ENCODE data around the gene SUMF2.
"Not testable (repeated sequence)": the region's sequence is repeated elsewhere in the genome, so short reads cannot be mapped to it uniquely, and the experiment has no call there.

SUMF2 gene

DNA sequence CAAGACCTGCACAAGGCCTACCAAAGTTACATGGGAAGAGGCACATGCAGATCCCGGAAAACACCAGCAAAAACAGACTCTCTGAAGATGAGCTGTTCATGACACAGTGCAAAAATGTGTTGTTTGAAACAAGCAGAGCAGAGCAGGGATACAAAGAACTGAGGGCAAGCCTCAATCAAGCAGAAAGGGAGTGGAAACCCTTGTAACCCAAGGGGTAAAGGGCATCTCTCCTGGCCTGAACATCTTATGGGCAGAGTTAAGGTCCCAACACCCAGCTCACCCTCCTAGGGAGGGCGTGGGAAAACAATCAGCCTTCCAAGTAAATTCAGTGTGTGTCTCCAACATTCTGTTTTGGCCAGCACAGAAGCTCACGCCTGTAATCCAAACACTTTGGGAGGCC lies 23.4 kb upstream of the SUMF2 start:
- TF ChIP-seq TAF1 (IDR thresholded peaks at IDR 0.05; ENCODE audit: low read depth, low read length), result no peak
- no peak for TF ChIP-seq POLR2A (IDR thresholded peaks at IDR 0.05; ENCODE audit: low read depth, low read length)
- TF ChIP-seq PAX5 (IDR thresholded peaks at IDR 0.05; ENCODE audit: insufficient read depth, low read length, severe bottlenecking), result no peak
- TF ChIP-seq POU2F2 (IDR thresholded peaks at IDR 0.05; ENCODE audit: low read depth, low read length), result no peak
- TF ChIP-seq POLR2AphosphoS5 (IDR thresholded peaks at IDR 0.05; ENCODE audit: low read depth, low read length), result no peak
- FAIRE-seq, result no peak

DNA sequence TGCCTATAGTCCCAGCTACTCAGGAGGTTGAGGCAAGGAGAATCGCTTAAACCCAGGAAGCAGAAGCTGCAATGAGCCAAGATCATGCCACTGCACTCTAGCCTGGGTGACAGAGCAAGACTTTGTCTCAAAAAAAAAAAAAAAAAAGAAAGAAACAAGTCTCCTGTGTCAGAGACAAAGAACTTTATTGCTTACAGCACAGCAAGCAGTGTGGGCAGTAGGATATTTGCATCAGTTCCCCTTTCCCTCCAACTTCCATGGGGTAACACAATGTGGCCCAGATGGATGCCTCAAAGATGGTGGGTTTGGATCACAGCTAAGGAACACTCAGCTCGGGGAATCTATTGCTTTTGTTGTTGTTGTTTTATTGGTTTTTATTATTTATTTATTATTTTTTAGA lies 18.3 kb upstream of the SUMF2 start:
- DNase-seq (ENCODE audit: insufficient read length, low spot score); FAIRE-seq: not testable (repeated sequence)
- TF ChIP-seq SPI1 (IDR thresholded peaks at IDR 0.05; ENCODE audit: low read depth, low read length), result peak; percentile 12; the same call in 1 of the 2 replicates

More for the DNA sequence above, 23.4 kb upstream of the SUMF2 start:
- no peak for DNase-seq (ENCODE audit: insufficient read length, low spot score)

DNA sequence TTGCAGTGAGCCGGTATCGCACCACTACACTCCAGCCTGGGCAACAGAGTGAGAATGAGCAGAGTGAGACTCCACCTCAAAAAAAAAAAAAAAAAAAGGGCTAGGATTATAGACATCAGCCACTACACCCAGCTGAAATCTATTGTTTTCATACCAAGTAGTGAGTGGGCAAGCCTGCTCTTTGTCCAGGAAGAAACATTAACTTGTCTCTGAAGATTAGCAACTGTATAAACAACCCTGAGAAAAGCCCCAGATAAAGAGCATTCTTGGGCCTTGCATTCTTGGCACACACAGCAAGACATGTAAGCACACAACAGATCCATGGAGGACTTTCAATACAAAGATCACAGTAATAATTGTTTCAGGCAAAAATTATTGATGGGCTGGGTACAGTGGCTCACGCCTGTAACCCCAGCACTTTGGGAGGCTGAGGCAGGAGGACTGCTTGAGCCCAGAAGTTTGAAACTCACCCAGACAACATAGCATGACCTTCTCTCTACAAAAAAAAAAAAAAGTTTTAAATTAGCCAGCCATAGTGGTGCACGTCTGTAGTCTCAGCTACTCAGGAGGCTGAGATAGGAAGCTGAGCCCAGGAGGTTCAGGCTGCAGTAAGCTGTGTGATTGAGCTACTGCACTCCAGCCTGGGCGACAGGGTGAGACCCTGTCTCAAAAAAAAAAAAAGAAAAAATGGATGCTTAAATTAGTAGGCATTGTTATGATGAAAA lies 17.2 kb upstream of the SUMF2 start:
- TF ChIP-seq POU2F2 (IDR thresholded peaks at IDR 0.05; ENCODE audit: low read depth, low read length) (no peak), PAX5 (IDR thresholded peaks at IDR 0.05; ENCODE audit: insufficient read depth, low read length, severe bottlenecking) (no peak), POLR2AphosphoS5 (IDR thresholded peaks at IDR 0.05; ENCODE audit: low read depth, low read length) (no peak), POLR2A (IDR thresholded peaks at IDR 0.05; ENCODE audit: low read depth, low read length) (no peak), SPI1 (IDR thresholded peaks at IDR 0.05; ENCODE audit: low read depth, low read length) (no peak), TAF1 (IDR thresholded peaks at IDR 0.05; ENCODE audit: low read depth, low read length) (no peak)
- DNase-seq (ENCODE audit: insufficient read length, low spot score), result no peak
- FAIRE-seq, result no peak

DNA sequence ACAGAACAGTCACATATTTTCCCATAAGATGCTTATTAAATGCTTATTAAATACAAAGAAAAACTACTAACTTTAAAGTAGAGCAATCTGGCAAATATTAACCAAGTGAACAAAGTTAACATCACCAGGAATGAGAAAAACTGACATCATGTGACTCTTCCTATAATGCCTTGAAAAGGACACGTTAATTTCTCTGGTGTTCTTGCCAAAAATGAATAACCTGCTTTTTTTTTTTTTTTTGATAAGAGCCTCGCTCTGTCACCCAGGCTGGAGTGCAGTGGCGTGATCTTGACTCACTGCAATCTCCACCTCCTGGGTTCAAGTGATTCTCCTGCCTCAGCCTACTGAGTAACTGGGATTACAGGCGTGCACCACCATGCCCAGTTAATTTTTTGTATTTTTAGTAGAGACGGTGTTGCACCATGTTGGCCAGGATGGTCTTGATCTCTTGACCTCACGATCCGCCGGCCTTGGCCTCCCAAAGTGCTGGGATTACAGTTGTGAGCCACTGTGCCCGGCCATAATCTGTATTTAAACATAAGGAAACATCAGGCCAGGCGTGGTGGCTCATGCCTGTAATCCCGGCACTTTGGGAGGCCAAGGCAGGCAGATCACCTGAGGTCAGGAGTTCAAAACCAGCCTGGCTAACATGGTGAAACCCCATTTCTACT lies 16.5 kb upstream of the SUMF2 start:
- not testable (repeated sequence) for FAIRE-seq; DNase-seq (ENCODE audit: insufficient read length, low spot score)

DNA sequence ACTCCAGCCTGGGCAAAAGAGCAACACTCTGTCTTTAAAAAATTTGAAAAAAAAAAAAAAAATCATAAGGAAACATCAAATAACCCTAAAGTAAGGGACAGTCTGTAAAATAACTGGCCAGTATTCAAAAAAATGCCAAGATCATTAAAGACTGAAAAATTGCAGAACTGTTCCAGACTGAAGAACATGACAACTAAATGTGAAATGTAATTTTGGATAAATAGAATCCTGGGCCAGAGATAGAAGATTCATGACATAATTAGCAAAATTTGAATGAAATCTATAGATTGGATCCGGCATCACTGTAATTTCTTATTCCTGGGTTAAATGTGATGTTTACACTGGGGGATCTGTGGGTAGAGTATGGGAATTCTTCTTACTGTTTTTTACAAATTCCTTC lies 15.8 kb upstream of the SUMF2 start:
- FAIRE-seq (no peak), DNase-seq (ENCODE audit: insufficient read length, low spot score) (no peak)

DNA sequence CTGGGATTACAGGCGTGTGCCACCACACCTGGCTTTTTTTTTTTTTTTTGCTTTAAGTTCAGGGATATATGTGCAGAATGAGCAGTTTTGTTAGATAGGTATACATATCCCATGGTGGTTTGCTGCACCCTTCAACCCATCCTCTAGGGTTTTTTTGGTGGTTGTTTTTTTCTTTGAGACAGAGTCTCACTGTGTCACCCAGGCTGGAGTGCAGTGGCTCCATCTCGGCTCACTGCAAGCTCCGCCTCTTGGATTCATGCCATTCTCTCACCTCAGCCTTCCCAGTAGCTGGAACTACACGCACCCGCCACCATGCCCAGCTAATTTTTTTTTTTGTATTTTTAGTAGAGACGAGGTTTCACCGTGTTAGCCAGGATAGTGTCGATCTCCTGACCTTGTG lies 15.3 kb upstream of the SUMF2 start:
- not testable (repeated sequence) for FAIRE-seq; DNase-seq (ENCODE audit: insufficient read length, low spot score)

More for the DNA sequence above, 15.8 kb upstream of the SUMF2 start:
- TF ChIP-seq PAX5 (IDR thresholded peaks at IDR 0.05; ENCODE audit: insufficient read depth, low read length, severe bottlenecking) (no peak), SPI1 (IDR thresholded peaks at IDR 0.05; ENCODE audit: low read depth, low read length) (no peak), POU2F2 (IDR thresholded peaks at IDR 0.05; ENCODE audit: low read depth, low read length) (no peak), TAF1 (IDR thresholded peaks at IDR 0.05; ENCODE audit: low read depth, low read length) (no peak), POLR2A (IDR thresholded peaks at IDR 0.05; ENCODE audit: low read depth, low read length) (no peak), POLR2AphosphoS5 (IDR thresholded peaks at IDR 0.05; ENCODE audit: low read depth, low read length) (no peak)

DNA sequence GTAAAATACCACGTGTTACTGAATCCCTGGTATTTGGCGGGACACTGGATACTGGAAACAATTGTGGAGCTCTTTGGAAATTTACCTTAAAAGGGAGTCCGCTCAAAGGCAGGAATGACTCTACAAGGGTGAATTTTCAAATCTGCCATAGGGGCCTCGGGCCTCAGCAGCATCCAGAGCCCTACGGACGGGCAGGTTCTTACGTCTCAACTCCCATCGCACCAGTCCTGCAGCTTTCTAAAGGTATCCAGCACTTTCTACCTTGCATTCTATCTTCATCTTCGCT lies 13.1 kb upstream of the SUMF2 start:
- TF ChIP-seq SPI1 (IDR thresholded peaks at IDR 0.05; ENCODE audit: low read depth, low read length) (no peak), POLR2AphosphoS5 (IDR thresholded peaks at IDR 0.05; ENCODE audit: low read depth, low read length) (no peak), PAX5 (IDR thresholded peaks at IDR 0.05; ENCODE audit: insufficient read depth, low read length, severe bottlenecking) (no peak), TAF1 (IDR thresholded peaks at IDR 0.05; ENCODE audit: low read depth, low read length) (no peak), POU2F2 (IDR thresholded peaks at IDR 0.05; ENCODE audit: low read depth, low read length) (no peak), POLR2A (IDR thresholded peaks at IDR 0.05; ENCODE audit: low read depth, low read length) (no peak)
- FAIRE-seq, result no peak
- DNase-seq (ENCODE audit: insufficient read length, low spot score), result no peak

DNA sequence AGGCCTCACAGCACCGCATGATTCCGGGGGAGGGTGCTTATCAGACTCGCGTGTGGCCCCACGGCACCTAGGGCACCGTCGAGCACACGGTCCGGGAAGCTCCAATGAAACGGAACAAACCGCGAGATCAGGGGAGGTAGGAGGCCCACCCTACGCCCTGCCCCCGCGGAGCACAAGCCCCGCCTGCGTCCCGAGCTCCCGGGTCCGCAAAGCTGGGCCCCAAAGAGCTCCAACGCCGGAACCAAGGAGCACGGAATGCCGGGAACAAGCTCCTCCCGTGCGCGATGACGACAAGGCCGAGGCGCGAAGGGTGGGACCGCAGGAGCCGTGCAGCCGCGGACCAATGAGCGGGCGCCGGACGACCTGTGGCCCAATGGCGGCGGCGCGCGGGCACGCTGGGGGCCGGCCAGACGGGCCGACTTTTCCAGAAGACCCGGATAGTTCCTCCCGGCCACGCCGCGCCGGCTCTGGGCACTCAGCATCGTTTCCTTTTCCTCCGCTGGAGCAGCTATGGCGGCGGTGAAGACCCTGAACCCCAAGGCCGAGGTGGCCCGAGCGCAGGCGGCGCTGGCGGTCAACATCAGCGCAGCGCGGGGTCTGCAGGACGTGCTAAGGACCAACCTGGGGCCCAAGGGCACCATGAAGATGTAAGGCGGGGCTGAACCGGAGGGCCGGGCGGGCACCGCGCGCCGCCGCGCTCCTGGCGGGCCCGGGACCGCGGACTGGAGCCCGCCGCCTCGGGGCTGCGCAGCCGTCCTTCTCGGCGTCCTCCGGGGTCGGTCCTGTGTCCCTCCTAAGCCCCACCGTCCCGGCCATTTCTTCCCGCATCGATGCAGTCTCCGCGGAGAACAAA lies 12.5 kb upstream of the SUMF2 start, which contains the start of the genes CCT6A and PSPH:
Gene CCT6A, plus strand, starts transcription at position 427 of the 853 bp plus-strand sequence. Its CDS starts 84 bp downstream, at position 511.
Gene PSPH, minus strand, starts transcription at position 106 of the 853 bp plus-strand sequence. CDS start 30,232 bp downstream, outside the sequence.
- FAIRE-seq (peak; percentile 93), DNase-seq (ENCODE audit: insufficient read length, low spot score) (peak; percentile 85)
- no peak for TF ChIP-seq POU2F2 (IDR thresholded peaks at IDR 0.05; ENCODE audit: low read depth, low read length)
- peak; percentile 42 for TF ChIP-seq PAX5 (IDR thresholded peaks at IDR 0.05; ENCODE audit: insufficient read depth, low read length, severe bottlenecking)
- peak; percentile 39; the same call in 1 of the 2 replicates for TF ChIP-seq TAF1 (IDR thresholded peaks at IDR 0.05; ENCODE audit: low read depth, low read length)
- peak; percentile 95 for TF ChIP-seq POLR2AphosphoS5 (IDR thresholded peaks at IDR 0.05; ENCODE audit: low read depth, low read length)
- TF ChIP-seq POLR2A (IDR thresholded peaks at IDR 0.05; ENCODE audit: low read depth, low read length), result peak; percentile 89
- TF ChIP-seq SPI1 (IDR thresholded peaks at IDR 0.05; ENCODE audit: low read depth, low read length), result no peak

DNA sequence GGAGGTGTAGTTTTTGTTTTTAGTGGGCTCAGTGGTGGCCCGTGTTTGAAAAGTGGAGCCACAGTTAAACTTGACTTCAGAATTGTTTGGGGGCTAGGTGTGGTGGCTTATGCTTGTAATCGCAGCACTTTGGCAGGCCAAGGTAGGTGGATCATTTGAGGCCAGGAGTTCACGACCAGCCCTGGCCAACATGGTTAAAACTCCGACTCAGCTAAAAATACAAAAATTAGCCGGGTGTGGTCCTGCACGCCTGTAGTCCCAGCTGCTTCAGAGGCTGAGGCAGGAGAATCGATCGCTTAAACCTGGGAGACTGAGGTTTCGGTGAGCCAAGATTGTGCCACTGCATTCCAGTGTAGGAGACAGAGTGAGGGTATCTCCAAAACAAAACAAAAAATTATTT lies 10.7 kb upstream of the SUMF2 start:
- FAIRE-seq (no peak), DNase-seq (ENCODE audit: insufficient read length, low spot score) (no peak)
- TF ChIP-seq POU2F2 (IDR thresholded peaks at IDR 0.05; ENCODE audit: low read depth, low read length) (no peak), TAF1 (IDR thresholded peaks at IDR 0.05; ENCODE audit: low read depth, low read length) (no peak), POLR2AphosphoS5 (IDR thresholded peaks at IDR 0.05; ENCODE audit: low read depth, low read length) (no peak), PAX5 (IDR thresholded peaks at IDR 0.05; ENCODE audit: insufficient read depth, low read length, severe bottlenecking) (no peak), SPI1 (IDR thresholded peaks at IDR 0.05; ENCODE audit: low read depth, low read length) (no peak), POLR2A (IDR thresholded peaks at IDR 0.05; ENCODE audit: low read depth, low read length) (no peak)

DNA sequence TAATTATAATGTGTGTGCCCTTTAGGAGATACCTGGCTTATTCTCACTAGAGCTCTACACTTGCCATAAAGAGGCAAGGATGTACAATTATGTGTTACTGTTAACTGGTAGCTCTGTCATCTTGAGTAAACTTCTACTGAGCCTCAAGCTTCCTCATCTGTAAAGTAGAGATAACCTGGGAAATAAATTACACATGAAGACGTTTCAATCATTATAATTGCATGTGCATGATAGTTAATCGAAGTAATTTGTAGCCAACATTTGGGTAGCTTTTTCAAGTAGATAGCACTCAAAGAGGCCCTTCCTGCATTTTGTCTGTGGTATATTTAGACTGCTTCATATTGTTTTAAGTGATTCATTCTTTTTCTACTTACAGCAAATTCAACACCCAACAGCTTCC lies 10.1 kb upstream of the SUMF2 start:
- no peak for FAIRE-seq
- TF ChIP-seq TAF1 (IDR thresholded peaks at IDR 0.05; ENCODE audit: low read depth, low read length) (no peak), SPI1 (IDR thresholded peaks at IDR 0.05; ENCODE audit: low read depth, low read length) (no peak), POLR2A (IDR thresholded peaks at IDR 0.05; ENCODE audit: low read depth, low read length) (no peak), PAX5 (IDR thresholded peaks at IDR 0.05; ENCODE audit: insufficient read depth, low read length, severe bottlenecking) (no peak), POLR2AphosphoS5 (IDR thresholded peaks at IDR 0.05; ENCODE audit: low read depth, low read length) (no peak), POU2F2 (IDR thresholded peaks at IDR 0.05; ENCODE audit: low read depth, low read length) (no peak)

More for the DNA sequence above, 10.1 kb upstream of the SUMF2 start:
- no peak for DNase-seq (ENCODE audit: insufficient read length, low spot score)

Measured in GM12891 (cell line).